ENCODE results near the gene DYNC1I1. TPM values are rescaled to one million over a fixed set of nuclear protein-coding genes. Genes with fewer than 3 reads are reported as not detected.

DYNC1I1 gene
- total RNA-seq, 1 experiment from 2014 or later: 2.2 TPM

- Histone ChIP-seq H3K9me3 (no peaks in the 10 kb centered on the region), H3K36me3 (no peaks in the 10 kb centered on the region), H3K27me3 (no peaks in the 10 kb centered on the region), H3K4me3 (no peak overlapping the region)
- DNase-seq: no peak
Measured at GRCh38 chr7:96045181-96045580, 272.8 kb downstream of the DYNC1I1 start.

GRCh38 chr7:96045919-96046318, 273.6 kb downstream of the DYNC1I1 start:
- H3K9me3 ChIP-seq: no peaks in the 10 kb centered on the region
- H3K36me3 ChIP-seq: no peaks in the 10 kb centered on the region
- H3K27me3 ChIP-seq: no peaks in the 10 kb centered on the region
- no peak overlapping the region for H3K4me3 ChIP-seq
- DNase-seq: no peak

- Histone ChIP-seq H3K36me3 (no peaks in the 10 kb centered on the region), H3K4me3 (no peak overlapping the region), H3K27me3 (no peaks in the 10 kb centered on the region), H3K9me3 (no peaks in the 10 kb centered on the region)
- no peak for DNase-seq
Measured at GRCh38 chr7:96052289-96052688, 279.9 kb downstream of the DYNC1I1 start.

- no peaks in the 10 kb centered on the region for H3K36me3 ChIP-seq
- no peaks in the 10 kb centered on the region for H3K9me3 ChIP-seq
- no peaks in the 10 kb centered on the region for H3K27me3 ChIP-seq
- DNase-seq: no peak
- H3K4me3 ChIP-seq: no peak overlapping the region
Measured at GRCh38 chr7:96052860-96053470, 280.6 kb downstream of the DYNC1I1 start.

GRCh38 chr7:96055717-96056116, 283.4 kb downstream of the DYNC1I1 start:
- H3K4me3 ChIP-seq: no peak overlapping the region
- no peak for DNase-seq
- H3K36me3 ChIP-seq: no peaks in the 10 kb centered on the region
- H3K9me3 ChIP-seq: no peaks in the 10 kb centered on the region
- H3K27me3 ChIP-seq: no peaks in the 10 kb centered on the region

- H3K9me3 ChIP-seq: no peaks in the 10 kb centered on the region
- H3K36me3 ChIP-seq: no peaks in the 10 kb centered on the region
- DNase-seq: no peak
- H3K27me3 ChIP-seq: no peaks in the 10 kb centered on the region
- no peak overlapping the region for H3K4me3 ChIP-seq
Measured at GRCh38 chr7:96059075-96059474, 286.7 kb downstream of the DYNC1I1 start.

- H3K4me3 ChIP-seq: no peak overlapping the region
- no peaks in the 10 kb centered on the region for H3K36me3 ChIP-seq
- H3K9me3 ChIP-seq: no peaks in the 10 kb centered on the region
- no peak for DNase-seq
- no peaks in the 10 kb centered on the region for H3K27me3 ChIP-seq
Measured at GRCh38 chr7:96061009-96061408, 288.7 kb downstream of the DYNC1I1 start.

- no peak for DNase-seq
- Histone ChIP-seq H3K4me3 (no peak overlapping the region), H3K27me3 (no peaks in the 10 kb centered on the region), H3K36me3 (no peaks in the 10 kb centered on the region), H3K9me3 (no peaks in the 10 kb centered on the region)
Measured at GRCh38 chr7:96061844-96062243, 289.5 kb downstream of the DYNC1I1 start.

GRCh38 chr7:96067321-96067720, 295.0 kb downstream of the DYNC1I1 start:
- H3K36me3 ChIP-seq: no peaks in the 10 kb centered on the region
- DNase-seq: no peak
- H3K4me3 ChIP-seq: no peak overlapping the region
- H3K9me3 ChIP-seq: no peaks in the 10 kb centered on the region
- no peaks in the 10 kb centered on the region for H3K27me3 ChIP-seq

GRCh38 chr7:96069401-96069800, 297.0 kb downstream of the DYNC1I1 start:
- Histone ChIP-seq H3K9me3 (no peaks in the 10 kb centered on the region), H3K27me3 (no peaks in the 10 kb centered on the region), H3K4me3 (no peak overlapping the region), H3K36me3 (no peaks in the 10 kb centered on the region)
- no peak for DNase-seq

- H3K4me3 ChIP-seq: no peak overlapping the region
- 0 out of 2 replicates have a peak, but pooled peaks cover 7% of the 10 kb centered on the region for H3K27me3 ChIP-seq
- no peaks in the 10 kb centered on the region for H3K36me3 ChIP-seq
- no peak for DNase-seq
- H3K9me3 ChIP-seq: no peaks in the 10 kb centered on the region
Measured at GRCh38 chr7:96074871-96075270, 302.5 kb downstream of the DYNC1I1 start.

GRCh38 chr7:96075510-96076349, 303.4 kb downstream of the DYNC1I1 start:
- Histone ChIP-seq H3K27me3 (0 out of 2 replicates have a peak, but pooled peaks cover 7% of the 10 kb centered on the region), H3K4me3 (peak overlapping the region; percentile 40), H3K9me3 (no peaks in the 10 kb centered on the region), H3K36me3 (no peaks in the 10 kb centered on the region)
- peak; percentile 38 for DNase-seq

GRCh38 chr7:96076350-96076707, 304.0 kb downstream of the DYNC1I1 start:
- H3K36me3 ChIP-seq: no peaks in the 10 kb centered on the region
- H3K27me3 ChIP-seq: 0 out of 2 replicates have a peak, but pooled peaks cover 7% of the 10 kb centered on the region
- no peak for DNase-seq

GRCh38 chr7:96080027-96080426, 307.7 kb downstream of the DYNC1I1 start:
- no peaks in the 10 kb centered on the region for H3K9me3 ChIP-seq
- H3K4me3 ChIP-seq: no peak overlapping the region
- no peak for DNase-seq
- H3K27me3 ChIP-seq: 0 out of 2 replicates have a peak, but pooled peaks cover 7% of the 10 kb centered on the region
- no peaks in the 10 kb centered on the region for H3K36me3 ChIP-seq

More at GRCh38 chr7:96076350-96076707, 304.0 kb downstream of the DYNC1I1 start:
- H3K4me3 ChIP-seq: peak overlapping the region; percentile 40
- no peaks in the 10 kb centered on the region for H3K9me3 ChIP-seq

GRCh38 chr7:96084881-96085553, 312.7 kb downstream of the DYNC1I1 start:
- Histone ChIP-seq H3K4me3 (no peak overlapping the region), H3K9me3 (no peaks in the 10 kb centered on the region), H3K27me3 (no peaks in the 10 kb centered on the region), H3K36me3 (no peaks in the 10 kb centered on the region)
- no peak for DNase-seq

GRCh38 chr7:96085953-96086352, 313.6 kb downstream of the DYNC1I1 start:
- H3K27me3 ChIP-seq: no peaks in the 10 kb centered on the region
- DNase-seq: no peak
- H3K4me3 ChIP-seq: no peak overlapping the region
- no peaks in the 10 kb centered on the region for H3K9me3 ChIP-seq
- H3K36me3 ChIP-seq: no peaks in the 10 kb centered on the region

- H3K4me3 ChIP-seq: no peak overlapping the region
- no peaks in the 10 kb centered on the region for H3K36me3 ChIP-seq
- DNase-seq: no peak
- H3K9me3 ChIP-seq: no peaks in the 10 kb centered on the region
- H3K27me3 ChIP-seq: no peaks in the 10 kb centered on the region
Measured at GRCh38 chr7:96088579-96088978, 316.2 kb downstream of the DYNC1I1 start.

All from MG63 (cell line).